NK-92 (cell line): ENCODE measurements around the gene FAM110A.
A peak's percentile ranks its signal among the peaks of the same experiment; 100 is the strongest.
"Not testable (repeated sequence)": the region's sequence is repeated elsewhere in the genome, so short reads cannot be mapped to it uniquely, and the experiment has no call there.

Experiments
- DNase-seq: peaks from one replicate; lab custom pipeline; 2025; ENCODE audit not compliant: unreplicated experiment; lab: John Stamatoyannopoulos, UW

The FAM110A gene

DNA sequence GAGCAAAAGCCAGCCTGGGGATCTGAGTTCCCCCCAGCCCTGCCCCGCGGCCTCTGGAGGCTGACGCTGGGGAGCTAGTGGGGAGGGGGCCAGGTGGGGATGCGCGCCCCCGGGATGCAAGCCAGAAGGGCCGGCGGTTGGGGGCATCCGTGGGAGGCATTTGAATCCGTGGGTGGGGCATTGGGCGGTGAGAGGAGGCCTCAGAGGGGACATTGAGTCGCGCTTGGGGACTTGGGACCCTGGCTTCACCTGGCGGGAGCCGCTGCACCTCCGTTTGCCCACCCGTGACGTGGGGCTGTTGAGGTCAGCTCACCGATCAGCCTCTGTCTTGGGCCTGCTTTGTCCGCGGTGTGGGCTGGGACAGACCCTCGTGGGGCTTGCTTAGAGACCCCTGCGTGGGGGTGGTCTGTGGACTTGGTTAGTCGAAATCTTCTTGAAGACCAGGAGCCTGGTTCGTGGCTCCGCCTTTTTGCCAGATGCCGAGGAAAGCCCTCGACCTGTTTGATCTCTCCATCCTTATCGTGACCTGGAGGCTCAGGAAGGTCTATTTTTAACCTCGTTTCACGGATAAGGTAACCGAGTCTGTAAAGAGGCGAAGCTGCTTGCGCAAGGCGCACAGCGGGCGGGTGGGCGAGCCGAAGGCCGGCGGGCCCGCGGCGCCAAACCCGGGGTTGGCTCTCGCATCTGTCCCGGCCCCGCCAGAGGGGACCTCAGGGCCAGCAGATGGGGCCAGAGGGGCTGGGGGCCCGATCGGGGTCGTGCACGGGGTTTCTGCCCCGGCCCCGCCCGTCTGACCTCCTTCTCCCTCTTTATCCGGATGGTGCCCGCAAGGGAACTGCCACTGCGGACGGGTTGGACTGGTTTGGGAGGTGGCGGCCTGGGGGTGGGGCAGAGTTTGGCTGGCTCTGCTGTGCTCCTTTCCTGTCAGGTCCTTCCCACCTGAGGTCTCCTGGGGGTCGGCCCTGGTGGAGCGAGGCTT is 8.3 kb downstream of the FAM110A start:
- DNase-seq = no peak

DNA sequence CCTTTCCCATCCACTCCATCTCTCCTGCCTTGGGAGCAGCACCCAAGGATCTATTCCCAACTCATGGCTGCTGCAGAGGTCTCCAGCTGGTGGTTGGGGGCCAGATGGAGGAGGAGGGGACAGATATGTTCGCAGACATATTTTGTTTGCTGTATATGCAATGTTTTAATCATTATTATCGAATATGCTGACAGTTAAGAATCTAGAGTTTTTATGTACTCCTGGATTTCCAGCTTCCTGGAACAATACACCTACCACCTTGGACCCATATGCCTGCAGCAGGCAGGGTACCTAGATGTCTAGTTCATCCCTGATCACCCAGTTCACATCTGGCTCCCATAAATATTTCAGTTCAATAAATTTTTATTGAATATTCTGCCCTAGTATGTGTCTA is 9.0 kb downstream of the FAM110A start:
- DNase-seq = no peak

GRCh38 chr20:843912-844311 is 10.4 kb downstream of the FAM110A start:
- DNase-seq = no peak

DNA sequence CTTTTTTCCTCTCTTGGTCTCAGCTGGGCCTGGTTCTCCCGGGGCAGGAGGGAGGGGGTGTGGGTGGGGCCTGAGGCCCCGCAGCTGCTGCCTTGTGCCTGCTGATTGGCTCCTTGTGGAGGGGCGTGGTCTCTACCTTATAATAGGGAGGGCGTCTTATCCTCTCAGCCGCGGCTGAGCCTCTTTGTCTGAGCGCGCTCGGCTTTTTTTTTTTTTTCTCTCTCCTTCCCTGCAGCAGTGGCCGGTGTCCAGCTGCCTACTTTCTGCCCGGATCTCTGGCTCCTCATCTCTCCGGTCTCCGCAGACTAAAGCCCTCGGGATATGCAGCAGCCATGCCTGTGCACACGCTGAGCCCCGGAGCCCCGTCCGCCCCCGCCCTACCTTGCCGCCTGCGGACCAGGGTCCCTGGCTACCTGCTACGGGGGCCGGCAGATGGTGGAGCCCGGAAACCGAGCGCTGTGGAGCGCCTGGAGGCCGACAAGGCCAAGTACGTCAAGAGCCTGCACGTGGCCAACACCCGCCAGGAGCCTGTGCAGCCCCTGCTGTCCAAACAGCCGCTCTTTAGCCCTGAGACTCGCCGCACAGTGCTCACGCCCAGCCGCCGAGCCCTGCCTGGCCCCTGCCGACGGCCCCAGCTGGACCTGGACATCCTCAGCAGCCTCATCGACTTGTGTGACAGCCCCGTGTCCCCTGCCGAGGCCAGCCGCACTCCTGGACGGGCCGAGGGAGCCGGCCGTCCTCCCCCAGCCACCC is 11.1 kb downstream of the FAM110A start:
- peak; percentile 64 for DNase-seq

DNA sequence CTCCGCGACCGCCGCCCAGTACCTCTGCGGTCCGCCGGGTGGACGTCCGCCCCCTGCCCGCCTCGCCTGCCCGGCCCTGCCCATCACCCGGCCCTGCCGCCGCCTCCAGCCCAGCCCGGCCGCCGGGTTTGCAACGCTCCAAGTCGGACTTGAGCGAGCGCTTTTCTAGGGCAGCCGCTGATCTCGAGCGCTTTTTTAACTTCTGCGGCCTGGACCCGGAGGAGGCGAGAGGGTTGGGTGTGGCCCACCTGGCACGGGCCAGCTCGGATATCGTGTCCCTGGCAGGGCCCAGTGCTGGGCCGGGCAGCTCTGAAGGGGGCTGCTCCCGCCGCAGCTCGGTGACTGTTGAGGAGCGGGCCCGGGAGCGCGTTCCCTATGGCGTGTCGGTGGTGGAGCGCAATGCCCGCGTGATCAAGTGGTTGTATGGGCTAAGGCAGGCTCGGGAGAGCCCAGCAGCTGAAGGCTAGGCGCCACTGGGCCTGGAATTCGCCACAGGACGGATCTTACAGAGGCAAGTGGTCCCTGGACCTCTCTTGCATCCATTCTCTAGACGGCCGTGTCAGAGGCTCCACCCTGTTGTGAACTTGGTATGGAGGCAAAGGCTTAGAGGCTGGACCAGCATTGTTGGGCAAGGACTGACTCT is 11.8 kb downstream of the FAM110A start:
- no peak for DNase-seq

DNA sequence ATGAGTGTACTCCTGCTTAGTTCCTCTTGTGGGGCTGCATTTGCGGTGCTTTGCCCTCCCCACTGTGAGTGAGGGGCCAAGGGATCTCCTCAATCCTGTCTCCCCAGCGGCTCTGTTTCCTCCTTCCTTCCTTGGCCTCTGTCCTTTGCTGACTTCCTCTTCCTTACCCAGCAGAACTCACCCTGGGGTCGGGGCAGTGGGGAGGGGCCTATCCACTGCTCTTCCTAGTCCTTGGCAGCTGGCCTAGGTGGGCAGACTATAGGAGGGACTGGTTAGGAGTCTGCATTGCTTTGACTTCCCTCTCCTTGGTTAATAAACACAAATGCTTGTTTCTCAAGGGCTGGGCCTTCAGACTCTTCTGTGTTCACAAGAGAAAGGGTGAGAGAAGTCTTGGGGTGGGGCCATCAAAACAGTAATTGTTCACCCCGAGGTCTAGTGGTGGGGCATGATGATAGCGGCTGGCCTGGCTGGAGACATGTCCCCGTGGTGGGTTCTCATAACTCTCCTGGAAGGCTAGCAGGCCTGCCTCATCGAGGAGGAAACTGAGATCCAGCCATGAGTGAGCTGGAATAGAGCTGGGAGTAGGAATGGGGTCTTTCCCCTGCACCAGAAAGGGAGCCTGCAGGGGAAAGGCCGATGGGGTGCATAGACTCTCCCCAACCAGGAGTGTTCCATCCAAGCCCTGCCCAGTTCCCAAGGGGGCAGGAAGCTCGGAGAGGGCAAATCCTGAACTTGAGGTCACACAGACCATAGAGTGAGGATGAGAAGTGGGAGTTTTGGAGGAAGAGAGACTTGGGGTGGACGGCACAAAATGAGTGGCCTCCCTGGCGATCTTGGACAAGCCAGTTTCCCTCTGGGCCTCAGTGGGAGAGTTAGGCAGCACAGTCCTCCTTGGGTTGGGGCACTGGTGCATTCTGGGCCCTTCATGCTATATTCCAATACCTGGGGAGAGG is 12.7 kb downstream of the FAM110A start:
- DNase-seq = no peak

GRCh38 chr20:846894-847278 is 13.4 kb downstream of the FAM110A start:
- no peak for DNase-seq

GRCh38 chr20:848193-848592 is 14.7 kb downstream of the FAM110A start:
- no peak for DNase-seq

DNA sequence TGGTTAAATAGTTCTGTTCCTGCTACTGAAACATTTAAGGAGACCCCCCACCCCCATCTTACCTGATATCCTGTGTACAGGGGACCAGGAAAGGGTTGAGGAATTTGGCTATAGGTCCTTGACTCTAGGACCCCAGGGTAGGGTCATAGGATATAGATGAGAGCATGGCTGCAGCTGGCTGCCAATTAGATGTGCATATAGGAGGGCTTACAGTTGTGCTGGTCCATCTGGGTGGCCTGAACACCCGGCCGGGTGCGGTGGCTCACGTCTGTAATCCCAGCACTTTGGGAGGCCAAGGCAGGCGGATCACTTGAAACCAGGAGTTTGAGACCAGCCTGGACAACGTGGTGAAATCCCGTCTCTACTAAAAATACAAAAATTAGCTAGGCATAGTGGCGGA is 15.2 kb downstream of the FAM110A start:
- not testable (repeated sequence) for DNase-seq

- no peak for DNase-seq
Observed at GRCh38 chr20:853406-853996, 20.0 kb downstream of the FAM110A start.

DNA sequence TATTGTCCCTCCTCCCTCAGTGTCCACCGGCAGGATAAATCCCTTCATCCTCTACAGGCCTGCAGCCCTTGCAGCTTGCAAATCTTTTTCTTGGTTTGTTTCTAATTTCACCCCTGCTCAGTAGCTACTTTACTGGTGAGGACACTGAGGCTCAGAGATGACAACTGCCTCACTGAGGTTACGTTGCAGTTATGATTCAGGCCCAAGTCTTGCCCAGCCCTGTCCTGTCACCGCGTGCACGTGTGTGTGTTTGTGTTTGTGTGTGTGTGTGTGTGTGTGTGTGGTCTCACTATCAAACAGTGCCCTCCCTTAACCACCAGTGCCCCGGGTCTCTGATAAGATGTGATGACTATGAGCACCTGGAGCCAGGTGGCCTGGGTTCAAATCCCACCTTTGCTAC is 21.1 kb downstream of the FAM110A start:
- DNase-seq = no peak

- DNase-seq = no peak
Observed at GRCh38 chr20:855466-856360, 22.2 kb downstream of the FAM110A start.

DNA sequence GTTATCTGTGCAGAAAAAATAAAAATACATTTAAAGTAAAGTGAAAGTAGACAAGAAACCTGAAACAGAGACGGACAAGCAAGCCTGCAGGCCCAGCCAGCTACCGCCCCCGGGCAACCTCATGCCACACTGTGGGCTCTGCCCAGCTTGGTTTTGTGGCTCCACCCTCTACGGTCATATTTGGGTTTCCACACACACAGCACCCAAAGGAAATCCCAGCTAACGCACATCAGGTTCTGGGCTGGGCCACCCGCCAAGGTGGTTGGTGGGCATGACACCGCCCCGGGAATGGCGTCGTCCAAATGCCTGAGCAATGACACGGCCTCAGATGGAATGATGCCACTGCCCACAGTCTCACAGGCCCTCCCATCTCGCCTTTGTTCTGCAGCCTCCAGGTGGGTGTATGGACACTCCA is 22.9 kb downstream of the FAM110A start:
- DNase-seq = no peak

DNA sequence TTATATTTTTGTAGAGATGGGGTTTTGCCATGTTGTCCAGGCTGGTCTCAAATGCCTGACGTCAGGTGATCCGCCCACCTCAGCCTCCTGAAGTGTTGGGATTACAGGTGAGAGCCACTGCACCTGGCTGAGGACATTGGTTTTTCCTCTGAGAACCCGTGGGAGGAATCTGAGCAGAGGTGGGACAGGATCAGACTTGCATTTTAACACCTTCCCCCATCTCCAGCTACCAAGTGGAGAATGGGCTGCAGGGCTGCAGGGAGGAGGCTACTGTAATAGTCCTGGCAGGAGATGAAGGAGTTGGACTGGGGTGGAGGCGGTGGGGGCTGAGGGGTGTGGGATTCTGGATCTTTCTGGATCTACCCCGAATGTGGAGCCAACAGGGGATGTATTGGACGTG is 24.5 kb downstream of the FAM110A start:
- no peak for DNase-seq

DNA sequence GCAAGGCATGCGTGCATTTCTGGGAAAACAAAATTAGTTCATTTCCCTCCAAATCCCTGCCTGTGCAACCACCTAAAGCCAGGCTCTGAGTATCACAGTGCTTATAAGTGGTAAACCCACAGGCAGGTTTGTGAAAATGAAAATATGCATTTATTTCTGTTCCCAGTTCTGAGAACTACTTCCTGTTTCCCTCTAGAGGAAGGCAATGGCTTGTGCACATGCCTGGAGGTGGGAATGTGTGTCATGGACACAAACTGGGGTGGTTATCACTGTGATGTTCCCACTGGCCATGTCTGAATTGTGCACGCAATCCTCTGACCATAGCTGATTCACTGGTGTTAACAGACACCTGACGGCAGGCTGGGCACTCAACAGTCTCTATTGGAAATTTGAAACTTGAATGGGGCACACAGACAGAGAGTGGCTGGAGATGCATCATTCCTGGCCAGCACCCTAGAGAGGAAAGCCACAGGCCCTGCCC is 26.3 kb downstream of the FAM110A start:
- DNase-seq = no peak

DNA sequence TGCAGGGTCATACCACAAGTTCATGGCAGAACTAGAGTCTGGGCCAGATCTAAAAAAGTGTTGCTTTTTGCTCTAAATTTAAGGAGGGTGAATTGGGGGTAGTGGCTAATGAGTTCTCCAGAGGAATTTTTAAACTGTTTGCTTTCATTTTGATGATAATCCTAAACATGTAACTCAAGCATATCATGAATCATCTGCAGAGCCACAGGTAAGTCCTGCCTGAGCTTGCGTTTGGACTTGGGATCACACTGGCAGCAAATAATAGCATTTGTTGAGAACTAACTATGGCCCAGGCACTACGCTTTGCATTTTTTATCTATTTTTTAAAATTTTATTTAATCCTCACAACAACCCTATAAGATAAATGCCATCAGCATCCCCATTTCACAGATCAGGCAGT is 27.4 kb downstream of the FAM110A start:
- DNase-seq = no peak

DNA sequence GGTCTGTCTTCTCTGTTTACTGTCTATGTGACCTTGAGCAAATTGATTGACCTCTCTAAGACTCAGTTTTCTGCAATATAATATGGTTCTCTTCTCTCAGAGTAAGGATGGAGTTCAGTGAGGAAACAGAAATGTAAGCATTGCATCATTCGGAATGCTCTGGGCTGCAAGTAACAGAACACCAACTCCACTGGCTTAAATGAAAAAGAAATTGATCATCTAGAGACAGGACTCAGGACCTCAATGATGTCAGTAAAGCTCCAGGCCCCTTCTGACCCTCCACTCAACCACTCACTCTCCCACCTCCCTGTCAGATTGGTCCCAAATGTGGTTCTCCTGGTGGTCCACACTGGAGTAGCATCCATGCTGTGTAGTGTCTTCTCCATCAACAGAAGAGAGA is 31.9 kb downstream of the FAM110A start:
- no peak for DNase-seq

DNA sequence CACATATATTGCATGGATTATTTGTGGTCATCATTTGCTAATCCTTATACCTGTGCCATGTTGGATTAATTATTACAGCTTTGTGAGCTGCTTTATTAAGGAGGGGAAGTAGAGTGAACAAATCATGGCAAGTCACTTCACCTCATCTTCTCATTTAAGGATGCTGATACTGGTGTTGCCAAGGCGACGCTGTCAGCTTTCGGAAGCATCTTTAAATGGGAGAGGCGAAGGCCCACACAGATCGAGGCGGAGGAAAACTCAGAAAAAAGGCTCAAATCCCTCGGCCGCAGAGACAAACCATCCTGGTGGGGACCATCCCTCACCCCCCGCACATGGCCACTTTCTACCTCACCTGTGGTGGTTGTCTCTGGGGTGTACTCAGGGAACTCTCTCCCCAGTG is 34.8 kb downstream of the FAM110A start:
- no peak for DNase-seq

DNA sequence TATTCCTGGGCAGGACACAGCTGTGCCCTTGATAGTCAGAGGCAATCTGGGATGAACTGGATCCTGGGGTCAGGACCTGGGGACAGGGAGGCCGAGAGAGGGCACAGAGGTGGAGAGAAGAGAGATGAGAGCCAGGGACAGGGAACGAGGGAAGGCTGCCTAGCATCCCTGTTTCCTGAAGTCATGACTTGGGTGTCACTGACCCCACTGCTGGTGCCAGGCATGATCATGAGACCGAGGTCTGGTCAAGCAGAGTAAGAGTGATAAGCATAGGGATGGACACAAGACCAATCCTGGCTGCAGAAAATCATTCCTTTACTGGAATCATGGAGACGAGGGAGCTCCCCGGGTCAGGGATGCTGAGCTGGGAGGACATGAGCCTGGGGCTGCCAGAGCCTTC is 36.1 kb downstream of the FAM110A start:
- DNase-seq = no peak
